ENCODE data around the gene GNAQ. TPM values are rescaled to one million over a fixed set of nuclear protein-coding genes. Genes with fewer than 3 reads are reported as not detected.
A peak's percentile ranks its signal among the peaks of the same experiment; 100 is the strongest.
"Not testable (repeated sequence)": the region's sequence is repeated elsewhere in the genome, so short reads cannot be mapped to it uniquely, and the experiment has no call there.

GNAQ gene
- total RNA-seq, 4 donors from 2014 or later = 18.1 to 35.1 (median 24.0) TPM

DNA sequence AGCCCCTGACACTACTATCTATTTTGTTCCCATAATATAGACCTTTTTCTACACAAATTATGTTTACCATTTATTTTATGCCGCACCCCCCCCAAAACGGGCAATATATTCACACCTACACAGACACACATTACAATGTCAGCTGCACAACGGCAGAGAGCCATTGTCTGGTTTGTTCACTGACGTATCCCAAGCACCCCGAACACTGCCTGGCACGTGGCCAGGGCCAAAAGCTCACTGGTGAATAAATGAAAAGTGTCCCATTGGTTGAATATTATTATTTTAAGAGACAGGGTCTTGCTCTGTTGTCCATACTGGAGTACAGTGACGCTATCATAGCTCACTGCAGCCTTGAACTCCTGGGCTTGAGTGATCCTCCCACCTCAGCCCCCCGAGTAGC lies 150.5 kb downstream of the GNAQ start:
- intact Hi-C loops (cut with DNase I) = no loop called here

DNA sequence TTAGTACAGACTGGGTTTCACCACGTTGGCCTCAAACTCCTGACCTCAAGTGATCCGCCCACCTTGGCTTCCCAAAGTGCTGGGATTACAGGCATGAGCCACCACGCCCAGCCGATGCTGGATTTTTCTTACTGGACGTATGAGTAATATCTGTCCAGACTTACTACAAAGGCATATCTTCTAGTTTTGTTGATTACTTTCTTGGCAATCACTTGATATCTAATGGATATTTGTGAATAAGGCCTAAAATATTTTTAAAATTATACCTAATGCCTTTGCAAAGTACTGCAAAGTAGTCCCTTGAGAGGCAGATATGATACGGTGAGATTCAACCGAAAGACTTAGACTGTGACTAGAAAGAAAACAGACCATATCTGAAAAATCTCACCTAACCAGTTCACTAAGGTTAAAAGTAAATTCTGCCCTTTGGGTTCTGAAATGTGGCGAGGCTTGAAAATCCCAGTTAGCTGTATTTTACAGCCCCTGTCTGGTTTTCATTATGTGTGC lies 152.1 kb downstream of the GNAQ start:
- TF ChIP-seq POLR2A (IDR thresholded peaks at IDR 0.05) (no peak), CTCF (IDR thresholded peaks at IDR 0.05) (no peak)
- DNase-seq = no peak
- peaks cover 9 to 51% (median 11%) of the 10 kb centered on the region in 3 donors for H3K4me1 ChIP-seq
- WGBS, 2 donors = 25 to 47% methylated on average over 8 of the region's 8 CpGs
- H3K27me3 ChIP-seq = no peaks in the 10 kb centered on the region
- H3K27ac ChIP-seq = peak overlapping the region in 2 of 4 donors; percentile 3 to 51
- no peaks in the 10 kb centered on the region for H3K36me3 ChIP-seq
- intact Hi-C loops (cut with DNase I) = no loop called here
- no peak overlapping the region for H3K4me3 ChIP-seq
- H3K9me3 ChIP-seq = no peaks in the 10 kb centered on the region

More for the DNA sequence above, 150.5 kb downstream of the GNAQ start:
- Histone ChIP-seq H3K27ac (no peak overlapping the region), H3K4me3 (no peak overlapping the region), H3K4me1 (peaks cover 7 to 58% (median 11%) of the 10 kb centered on the region in 3 donors), H3K27me3 (no peaks in the 10 kb centered on the region), H3K36me3 (no peaks in the 10 kb centered on the region), H3K9me3 (no peaks in the 10 kb centered on the region)
- TF ChIP-seq POLR2A (IDR thresholded peaks at IDR 0.05) = no peak
- TF ChIP-seq CTCF (IDR thresholded peaks at IDR 0.05) = no peak
- no peak for DNase-seq
- 80 to 83% methylated on average over 6 to 8 of the region's 8 CpGs for WGBS, 2 donors

DNA sequence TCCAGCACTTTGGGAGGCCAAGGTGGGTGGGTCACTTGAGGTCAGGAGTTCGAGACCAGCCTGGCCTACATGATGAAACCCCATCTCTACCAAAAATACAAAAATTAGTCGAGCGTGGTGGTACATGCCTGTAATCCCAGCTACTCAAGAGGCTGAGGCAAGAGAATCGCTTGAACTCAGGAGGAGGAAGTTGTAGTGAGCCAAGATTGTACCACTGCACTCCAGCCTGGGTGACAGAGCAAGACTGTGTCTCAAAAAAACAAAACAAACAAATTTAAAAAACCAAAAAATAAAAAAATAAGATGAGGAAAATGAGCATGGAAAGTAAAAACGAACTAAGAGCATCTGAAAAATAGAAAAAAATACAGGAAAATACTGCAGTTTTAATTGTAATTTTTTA lies 152.8 kb downstream of the GNAQ start:
- 64 to 78% methylated on average over 5 of the region's 5 CpGs for WGBS, 2 donors
- H3K4me3 ChIP-seq; H3K27me3 ChIP-seq; H3K36me3 ChIP-seq; DNase-seq; H3K9me3 ChIP-seq; intact Hi-C loops (cut with DNase I): not testable (repeated sequence)
- peaks cover 6 to 44% (median 7%) of the 10 kb centered on the region in 3 donors for H3K4me1 ChIP-seq
- H3K27ac ChIP-seq = peak overlapping the region in 1 of 4 donors; percentile 51

- no peaks in the 10 kb centered on the region for H3K9me3 ChIP-seq
- no peaks in the 10 kb centered on the region for H3K36me3 ChIP-seq
- no peak overlapping the region for H3K4me3 ChIP-seq
- DNase-seq = no peak
- no peaks in the 10 kb centered on the region for H3K27me3 ChIP-seq
- H3K27ac ChIP-seq = no peak overlapping the region
- TF ChIP-seq POLR2A (IDR thresholded peaks at IDR 0.05) (no peak), CTCF (IDR thresholded peaks at IDR 0.05) (no peak)
- WGBS, 2 donors = 77 to 91% methylated on average over 1 of the region's 1 CpG
- peaks cover 6 to 43% (median 7%) of the 10 kb centered on the region in 3 donors for H3K4me1 ChIP-seq
- intact Hi-C loops (cut with DNase I) = no loop called here
Measured at GRCh38 chr9:77877976-77878375, 153.6 kb downstream of the GNAQ start.

DNA sequence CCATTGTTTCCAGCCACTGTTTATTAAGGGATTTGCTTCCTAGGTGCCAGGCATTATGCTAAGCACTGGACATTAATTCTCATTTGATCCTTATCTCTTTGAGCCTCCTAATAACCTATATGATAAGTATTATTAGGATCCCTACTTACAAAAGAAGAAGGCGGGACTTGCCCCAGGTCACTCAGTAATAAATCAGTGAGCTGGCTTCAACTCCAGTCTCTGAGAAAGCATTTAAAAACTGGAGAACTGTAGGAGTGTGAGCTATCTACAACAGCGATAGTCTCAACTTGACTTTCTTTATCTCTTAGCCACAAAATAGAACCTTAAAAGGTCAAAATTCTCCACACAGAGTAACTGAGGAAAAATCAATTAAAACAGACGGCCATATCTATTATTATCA lies 155.0 kb downstream of the GNAQ start:
- Histone ChIP-seq H3K36me3 (no peaks in the 10 kb centered on the region), H3K4me1 (peaks cover 6 to 48% (median 7%) of the 10 kb centered on the region in 3 donors), H3K27ac (peak overlapping the region in 1 of 4 donors; percentile 5), H3K27me3 (no peaks in the 10 kb centered on the region), H3K4me3 (no peak overlapping the region), H3K9me3 (no peaks in the 10 kb centered on the region)
- 60 to 61% methylated on average over 3 of the region's 3 CpGs for WGBS, 2 donors
- no peak for DNase-seq
- intact Hi-C loops (cut with DNase I) = no loop called here
- no peak for TF ChIP-seq POLR2A (IDR thresholded peaks at IDR 0.05)
- no peak for TF ChIP-seq CTCF (IDR thresholded peaks at IDR 0.05)

DNA sequence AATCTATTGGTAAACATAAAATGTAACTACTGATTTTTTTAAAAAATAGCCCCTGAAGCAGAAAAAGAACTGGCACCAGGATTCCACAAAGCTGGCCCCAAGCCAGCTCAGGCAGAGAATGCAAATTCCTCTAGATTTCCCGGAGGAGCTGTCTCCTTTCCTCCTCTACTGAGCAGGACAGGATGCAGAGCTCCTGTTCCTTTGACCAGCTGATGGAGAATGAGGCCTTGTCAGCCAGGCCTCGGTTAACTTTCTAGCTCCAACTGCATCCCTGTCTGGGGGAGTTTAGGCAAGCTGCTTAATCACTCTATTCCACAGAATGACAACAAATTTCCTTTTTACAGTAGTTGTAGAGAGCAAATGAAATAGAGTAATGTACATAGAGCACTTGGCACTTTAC lies 155.5 kb downstream of the GNAQ start:
- TF ChIP-seq CTCF (IDR thresholded peaks at IDR 0.05) (no peak), POLR2A (IDR thresholded peaks at IDR 0.05) (no peak)
- no peaks in the 10 kb centered on the region for H3K36me3 ChIP-seq
- H3K4me3 ChIP-seq = no peak overlapping the region
- WGBS, 2 donors = 16 to 24% methylated on average over 2 of the region's 2 CpGs
- intact Hi-C loops (cut with DNase I) = no loop called here
- peak overlapping the region in 1 of 4 donors; percentile 5 for H3K27ac ChIP-seq
- DNase-seq = no peak
- H3K9me3 ChIP-seq = no peaks in the 10 kb centered on the region
- H3K27me3 ChIP-seq = no peaks in the 10 kb centered on the region
- H3K4me1 ChIP-seq = peaks cover 6 to 48% (median 7%) of the 10 kb centered on the region in 3 donors
